ENCODE results near the gene ATP13A1. TPM values are rescaled to one million over a fixed set of nuclear protein-coding genes. Genes with fewer than 3 reads are reported as not detected.

Gene ATP13A1
- total RNA-seq = 100 to 1,000 TPM in 3 of 4 donors, 10 to 100 TPM in 1; 33.4 to 272 (median 109) TPM

DNA sequence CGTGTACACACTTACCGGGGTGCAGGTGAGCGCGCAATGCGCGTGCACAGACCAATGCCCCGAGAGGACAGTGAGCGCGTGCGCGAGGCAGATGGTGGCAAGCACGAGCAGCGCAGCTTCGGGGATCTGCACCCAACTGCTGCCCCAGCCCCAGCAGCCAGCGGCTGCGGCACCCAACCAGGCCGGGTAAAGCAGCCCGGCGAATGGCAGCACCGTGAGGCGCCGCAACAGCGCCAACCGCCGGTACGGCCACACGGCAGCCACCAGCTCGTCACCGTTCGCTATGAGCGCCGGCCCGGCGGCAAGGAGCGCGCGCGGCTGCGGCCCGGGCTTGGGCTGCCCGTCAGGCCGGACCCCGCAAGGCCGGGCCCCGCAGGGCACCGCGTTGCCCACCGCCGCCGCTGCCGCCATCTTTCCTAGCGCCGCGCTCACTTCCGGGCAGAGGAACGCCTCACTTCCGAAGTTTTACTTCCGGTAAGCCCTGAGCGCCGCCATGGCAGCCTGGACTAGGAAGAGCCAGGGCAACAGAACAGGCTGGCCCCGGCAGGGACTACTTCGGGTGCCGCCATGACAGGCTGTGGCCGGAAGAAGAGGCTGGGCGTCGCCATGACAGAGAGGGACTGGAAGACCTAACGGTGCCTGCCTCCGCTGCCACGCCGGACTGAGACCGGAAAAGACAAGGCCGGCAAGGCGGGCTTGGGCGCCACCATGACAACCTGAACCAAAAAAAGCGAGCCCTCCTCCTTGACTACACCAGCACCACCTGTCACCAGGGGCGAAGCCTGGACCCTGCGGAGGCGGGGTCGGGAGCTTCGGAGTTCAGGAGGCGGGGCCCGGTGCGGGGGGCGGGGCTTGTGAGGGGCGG lies at the start of gene ATP13A1:
TSS of gene ATP13A1 (minus strand) at position 421 of the 865 bp plus-strand sequence. CDS start at position 411, 10 bp downstream.
- TF ChIP-seq, protein P1, sequence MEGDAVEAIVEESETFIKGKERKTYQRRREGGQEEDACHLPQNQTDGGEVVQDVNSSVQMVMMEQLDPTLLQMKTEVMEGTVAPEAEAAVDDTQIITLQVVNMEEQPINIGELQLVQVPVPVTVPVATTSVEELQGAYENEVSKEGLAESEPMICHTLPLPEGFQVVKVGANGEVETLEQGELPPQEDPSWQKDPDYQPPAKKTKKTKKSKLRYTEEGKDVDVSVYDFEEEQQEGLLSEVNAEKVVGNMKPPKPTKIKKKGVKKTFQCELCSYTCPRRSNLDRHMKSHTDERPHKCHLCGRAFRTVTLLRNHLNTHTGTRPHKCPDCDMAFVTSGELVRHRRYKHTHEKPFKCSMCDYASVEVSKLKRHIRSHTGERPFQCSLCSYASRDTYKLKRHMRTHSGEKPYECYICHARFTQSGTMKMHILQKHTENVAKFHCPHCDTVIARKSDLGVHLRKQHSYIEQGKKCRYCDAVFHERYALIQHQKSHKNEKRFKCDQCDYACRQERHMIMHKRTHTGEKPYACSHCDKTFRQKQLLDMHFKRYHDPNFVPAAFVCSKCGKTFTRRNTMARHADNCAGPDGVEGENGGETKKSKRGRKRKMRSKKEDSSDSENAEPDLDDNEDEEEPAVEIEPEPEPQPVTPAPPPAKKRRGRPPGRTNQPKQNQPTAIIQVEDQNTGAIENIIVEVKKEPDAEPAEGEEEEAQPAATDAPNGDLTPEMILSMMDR (IDR thresholded peaks at IDR 0.05; ENCODE audit: low read depth) = no peak

DNA sequence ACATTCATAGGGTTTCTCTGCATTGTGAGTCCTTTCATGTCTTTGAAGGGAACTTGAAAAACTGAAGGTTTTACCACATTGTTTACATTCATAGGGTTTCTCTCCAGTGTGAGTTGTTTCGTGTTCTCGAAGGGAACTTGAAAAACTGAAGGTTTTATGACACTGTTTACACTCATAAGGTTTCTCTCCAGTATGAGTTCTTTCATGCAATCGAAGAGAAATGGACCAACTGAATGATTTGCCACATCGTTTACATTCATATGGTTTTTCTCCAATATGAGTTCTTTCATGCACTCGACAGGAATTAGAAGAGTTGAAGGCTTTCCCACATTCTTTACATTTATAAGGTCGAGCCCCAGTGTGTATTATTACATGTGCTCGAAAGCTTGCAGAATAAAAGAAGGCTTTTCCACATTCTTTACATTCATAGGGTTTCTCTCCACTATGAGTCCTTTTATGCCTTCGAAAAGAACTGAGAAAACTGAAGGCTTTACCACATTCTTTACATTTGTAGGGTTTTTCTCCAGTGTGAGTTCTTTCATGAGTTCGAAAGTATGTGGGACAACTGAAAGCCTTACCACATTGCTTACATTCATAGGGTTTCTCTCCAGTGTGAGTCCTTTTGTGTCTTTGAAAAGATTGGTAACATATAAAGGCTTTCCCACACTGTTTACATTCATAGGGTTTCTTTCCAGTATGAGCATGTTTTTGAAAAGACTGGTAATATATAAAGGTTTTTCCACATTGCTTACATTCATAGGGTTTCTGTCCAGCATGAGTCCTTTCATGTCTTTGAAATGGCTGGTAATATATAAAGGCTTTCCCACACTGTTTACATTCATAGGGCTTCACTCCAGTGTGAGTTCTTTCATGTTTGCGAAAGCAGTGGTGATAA lies 48.7 kb upstream of the ATP13A1 start:
- TF ChIP-seq, protein P1 (IDR thresholded peaks at IDR 0.05; ENCODE audit: low read depth) = no peak

DNA sequence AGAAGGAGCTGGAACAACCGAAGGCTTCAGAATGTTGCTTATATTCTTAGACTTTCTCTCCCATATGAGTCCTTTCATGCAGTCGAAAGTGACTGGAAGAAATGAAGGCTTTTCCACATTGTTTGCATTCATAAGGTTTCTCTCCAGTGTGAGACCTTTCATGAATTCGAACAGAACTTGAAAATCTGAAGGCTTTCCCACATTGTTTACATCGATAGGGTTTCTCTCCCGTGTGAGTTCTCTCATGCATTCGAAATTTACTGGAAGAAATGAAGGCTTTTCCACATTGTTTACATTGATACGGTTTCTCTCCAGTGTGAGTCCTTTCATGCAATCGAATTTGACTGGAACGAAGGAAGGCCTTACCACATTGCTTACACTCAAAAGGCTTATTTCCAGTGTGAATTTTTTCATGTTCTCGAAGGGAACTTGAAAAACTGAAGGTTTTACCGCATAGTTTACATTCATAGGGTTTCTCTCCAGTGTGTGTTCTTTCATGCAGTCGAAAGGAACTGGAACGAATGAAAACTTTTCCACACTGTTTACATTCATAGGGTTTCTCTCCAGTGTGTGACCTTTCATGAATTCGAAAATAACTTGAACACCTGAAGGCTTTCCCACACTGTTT lies 47.9 kb upstream of the ATP13A1 start:
- TF ChIP-seq, protein P1 (IDR thresholded peaks at IDR 0.05; ENCODE audit: low read depth) = no peak

DNA sequence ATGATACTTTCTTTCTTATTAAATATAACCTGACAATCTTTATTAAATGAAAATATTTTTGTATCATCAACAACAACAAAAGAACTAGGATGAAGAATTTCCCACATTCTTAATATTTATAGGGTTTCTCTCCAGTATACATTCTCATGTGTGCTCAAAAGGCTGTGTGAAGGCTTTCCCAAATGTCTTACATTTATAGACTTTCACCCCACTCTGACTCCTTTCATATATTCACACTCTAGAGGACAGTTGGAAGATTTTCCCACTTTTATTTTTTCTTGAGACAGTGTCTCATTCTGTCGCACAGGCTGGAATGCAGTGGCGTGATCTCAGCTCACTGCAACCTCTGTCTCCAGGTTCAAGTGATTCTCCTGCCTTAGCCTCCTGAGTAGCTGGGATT lies 47.0 kb upstream of the ATP13A1 start:
- TF ChIP-seq, protein P1 (IDR thresholded peaks at IDR 0.05; ENCODE audit: low read depth) = no peak

DNA sequence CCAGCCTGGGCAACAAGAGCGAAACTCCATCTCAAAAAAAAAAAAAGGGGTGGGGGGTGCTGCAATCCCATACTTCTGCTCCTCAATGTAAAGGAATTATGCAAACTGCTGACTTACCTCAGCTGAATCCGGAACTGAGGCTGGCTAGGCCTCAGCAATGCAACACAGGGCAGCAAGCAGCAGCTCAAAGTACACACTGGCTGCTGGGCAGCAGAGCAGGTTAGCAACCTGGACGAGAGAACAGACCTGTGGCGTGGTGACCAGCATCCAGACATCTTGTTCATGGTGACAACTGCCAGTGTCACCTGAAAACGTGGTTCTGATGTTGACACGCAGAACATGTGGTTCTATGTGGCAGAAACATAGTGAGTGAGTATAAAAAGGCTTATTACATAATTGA lies 41.4 kb upstream of the ATP13A1 start:
- TF ChIP-seq, protein P1 (IDR thresholded peaks at IDR 0.05; ENCODE audit: low read depth) = no peak

DNA sequence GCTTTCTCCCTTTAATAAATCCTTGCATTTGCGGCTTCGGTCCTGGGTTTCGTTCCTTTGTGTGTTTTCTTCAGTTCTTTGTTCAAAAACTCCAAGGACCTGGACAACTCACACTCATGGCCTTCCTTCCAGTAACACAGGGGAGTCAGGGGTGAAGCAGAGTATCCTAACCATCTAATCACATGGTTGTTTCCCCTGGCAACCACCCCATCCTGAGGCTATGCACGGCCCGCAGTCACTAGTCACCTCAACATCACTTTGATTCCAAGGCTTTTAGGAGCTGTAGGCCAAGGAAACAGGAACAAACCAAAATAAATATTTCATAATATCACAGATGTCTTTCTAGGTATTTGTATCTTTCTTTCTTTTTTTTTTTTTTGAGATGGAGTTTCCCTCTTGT lies 34.1 kb upstream of the ATP13A1 start:
- TF ChIP-seq, protein P1 (IDR thresholded peaks at IDR 0.05; ENCODE audit: low read depth) = no peak
